Central memory CD4-positive, alpha-beta T cell (primary cell): ENCODE measurements around the gene WBP1.
A peak's percentile ranks its signal among the peaks of the same experiment; 100 is the strongest.
"Not testable (repeated sequence)": the region's sequence is repeated elsewhere in the genome, so short reads cannot be mapped to it uniquely, and the experiment has no call there.

Source experiments
- DNase-seq: peaks from one replicate; pipeline ENCODE4 v3.0.0; 2022
- total RNA-seq, 3 experiments: gene quantifications; one replicate each; lab custom pipeline; 2026; lab: John Stamatoyannopoulos, UW

WBP1 gene
- total RNA-seq: 5.7 to 20.6 (median 12.8) reads per million in 3 experiments

- DNase-seq: peak; percentile 100
Measured at GRCh38 chr2:74458132-74458937, at the start of gene WBP1. TSS of gene WBP1 (plus strand) at chr2:74458438. CDS start at chr2:74458603, 165 bp downstream.

- DNase-seq: no peak
Measured at GRCh38 chr2:74413001-74413698, 45.1 kb upstream of the WBP1 start.

GRCh38 chr2:74414441-74414840 is 43.8 kb upstream of the WBP1 start:
- no peak for DNase-seq

GRCh38 chr2:74414881-74415761 is 43.1 kb upstream of the WBP1 start:
- DNase-seq: no peak

GRCh38 chr2:74415762-74416395 is 42.4 kb upstream of the WBP1 start:
- DNase-seq: no peak

- no peak for DNase-seq
Measured at GRCh38 chr2:74416778-74417177, 41.5 kb upstream of the WBP1 start.

- DNase-seq: no peak
Measured at GRCh38 chr2:74417197-74417596, 41.0 kb upstream of the WBP1 start.

GRCh38 chr2:74417763-74418162 is 40.5 kb upstream of the WBP1 start:
- no peak for DNase-seq

- no peak for DNase-seq
Measured at GRCh38 chr2:74418312-74418711, 39.9 kb upstream of the WBP1 start.

- DNase-seq: no peak
Measured at GRCh38 chr2:74419345-74419744, 38.9 kb upstream of the WBP1 start.

GRCh38 chr2:74420006-74420405 is 38.2 kb upstream of the WBP1 start:
- DNase-seq: no peak

GRCh38 chr2:74420443-74421103 is 37.7 kb upstream of the WBP1 start:
- not testable (repeated sequence) for DNase-seq

GRCh38 chr2:74421221-74421870 is 36.9 kb upstream of the WBP1 start, which contains the start of the genes C2orf81 and WDR54:
TSS of gene C2orf81 (minus strand) at chr2:74421619. CDS start at chr2:74421560, 59 bp downstream.
TSS of gene WDR54 (plus strand) at chr2:74421730. CDS start at chr2:74422154, 424 bp downstream.
- DNase-seq: peak; percentile 95

- DNase-seq: no peak
Measured at GRCh38 chr2:74423231-74424095, 34.8 kb upstream of the WBP1 start.

- no peak for DNase-seq
Measured at GRCh38 chr2:74424139-74424992, 33.9 kb upstream of the WBP1 start.

- no peak for DNase-seq
Measured at GRCh38 chr2:74424995-74425406, 33.2 kb upstream of the WBP1 start.

GRCh38 chr2:74425523-74425922 is 32.7 kb upstream of the WBP1 start:
- DNase-seq: no peak

- no peak for DNase-seq
Measured at GRCh38 chr2:74426181-74426758, 32.0 kb upstream of the WBP1 start.

GRCh38 chr2:74427551-74427950 is 30.7 kb upstream of the WBP1 start:
- no peak for DNase-seq
